Bronchial smooth muscle cell (primary cell): ENCODE data around the gene ASZ1. TPM values are rescaled to one million over a fixed set of nuclear protein-coding genes. Genes with fewer than 3 reads are reported as not detected.

Source experiments
- total RNA-seq: library from RNA; depleted of rRNA; stranded (reverse); fragments of >200 nt; gene quantifications from 2 replicates; pipeline ENCODE4 v1.2.1, GENCODE V29; 2014

The ASZ1 gene
- total RNA-seq, result not detected in 2 replicates

GRCh38 chr7:117427258-117427701, at the start of gene ASZ1:
Gene ASZ1, minus strand, starts transcription at chr7:117427493. Its CDS starts 33 bp downstream, at chr7:117427460.

GRCh38 chr7:117322741-117323304, 104.5 kb downstream of the ASZ1 start, which contains the start of gene WNT2:
Gene WNT2, minus strand, starts transcription at chr7:117323058. Its CDS starts 69 bp downstream, at chr7:117322989.

Other genes starting within 250 kb of the ASZ1 start
- gene WNT2, start 104.4 kb downstream of the ASZ1 start, total RNA-seq, result 0.63 and 5.8 TPM in 2 replicates
- not detected in 2 replicates for gene CFTR, start 52.5 kb upstream of the ASZ1 start, total RNA-seq